Lower leg skin (tissue), 3 donors: ENCODE results near the gene PROM2.

Source experiments
- POLR2A ChIP-seq, 2 donors: fragments of 450-650 bp; IDR thresholded peaks; one replicate each; pipeline ENCODE4 v1.6.1; 2016 to 2017; ENCODE audit warnings: antibody characterized with exemption in 2 of 2, mild to moderate bottlenecking in 1 of 2, moderate library complexity in 1 of 2
- TF ChIP-seq, protein P1 (sequence below), 3 donors: fragments of 450-650 bp; IDR thresholded peaks; one replicate each; pipeline ENCODE4 v1.5.1; 2016; ENCODE audit warnings: antibody characterized with exemption in 3 of 3, mild to moderate bottlenecking in 3 of 3, moderate library complexity in 2 of 3

DNA sequence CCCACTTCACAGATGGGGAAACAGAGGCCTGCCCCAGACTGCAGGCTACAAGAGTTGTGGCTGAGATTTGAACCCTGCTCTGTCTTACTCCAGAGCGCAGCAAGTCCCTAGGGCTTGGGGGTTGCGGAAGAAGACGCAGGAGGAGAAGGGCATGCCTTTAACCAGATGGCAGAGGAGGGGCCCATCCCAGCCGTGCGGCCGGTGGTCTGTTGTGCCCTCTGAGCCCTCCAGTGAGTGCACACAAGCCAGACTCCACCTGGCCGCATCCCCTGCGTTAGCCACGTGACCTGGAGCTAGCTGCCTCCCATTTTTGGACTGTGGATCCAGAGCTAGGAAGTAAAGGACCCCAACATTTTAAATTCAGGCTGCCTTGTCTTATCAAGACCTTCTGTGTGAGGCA, 25.7 kb downstream of the PROM2 start:
- TF ChIP-seq, protein P1, sequence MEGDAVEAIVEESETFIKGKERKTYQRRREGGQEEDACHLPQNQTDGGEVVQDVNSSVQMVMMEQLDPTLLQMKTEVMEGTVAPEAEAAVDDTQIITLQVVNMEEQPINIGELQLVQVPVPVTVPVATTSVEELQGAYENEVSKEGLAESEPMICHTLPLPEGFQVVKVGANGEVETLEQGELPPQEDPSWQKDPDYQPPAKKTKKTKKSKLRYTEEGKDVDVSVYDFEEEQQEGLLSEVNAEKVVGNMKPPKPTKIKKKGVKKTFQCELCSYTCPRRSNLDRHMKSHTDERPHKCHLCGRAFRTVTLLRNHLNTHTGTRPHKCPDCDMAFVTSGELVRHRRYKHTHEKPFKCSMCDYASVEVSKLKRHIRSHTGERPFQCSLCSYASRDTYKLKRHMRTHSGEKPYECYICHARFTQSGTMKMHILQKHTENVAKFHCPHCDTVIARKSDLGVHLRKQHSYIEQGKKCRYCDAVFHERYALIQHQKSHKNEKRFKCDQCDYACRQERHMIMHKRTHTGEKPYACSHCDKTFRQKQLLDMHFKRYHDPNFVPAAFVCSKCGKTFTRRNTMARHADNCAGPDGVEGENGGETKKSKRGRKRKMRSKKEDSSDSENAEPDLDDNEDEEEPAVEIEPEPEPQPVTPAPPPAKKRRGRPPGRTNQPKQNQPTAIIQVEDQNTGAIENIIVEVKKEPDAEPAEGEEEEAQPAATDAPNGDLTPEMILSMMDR (IDR thresholded peaks at IDR 0.05) = no peak
- TF ChIP-seq POLR2A (IDR thresholded peaks at IDR 0.05) = no peak
